Mesangial cell (primary cell): Measurements from ENCODE around the gene SLC2A9. TPM values are rescaled to one million over a fixed set of nuclear protein-coding genes. Genes with fewer than 3 reads are reported as not detected.

Experiments
- total RNA-seq: library from RNA; depleted of rRNA; stranded (reverse); fragments of >200 nt; gene quantifications from 2 replicates; pipeline ENCODE4 v1.2.3, GENCODE V29; 2015

Gene SLC2A9
- total RNA-seq, result 0.81 and 2.8 TPM in 2 replicates

GRCh38 chr4:10020871-10021652 is at the start of gene SLC2A9:
Gene SLC2A9 (minus strand): TSS chr4:10021497. CDS start chr4:10021429, 68 bp downstream.

GRCh38 chr4:9781343-9782135 is 239.8 kb downstream of the SLC2A9 start, which contains the start of gene DRD5:
Gene DRD5 (plus strand): TSS chr4:9781634. CDS start chr4:9782030, 396 bp downstream.

Other genes starting within 250 kb of the SLC2A9 start
- gene DRD5, start 239.9 kb downstream of the SLC2A9 start, total RNA-seq, result not detected in 2 replicates
- gene WDR1, start 95.3 kb upstream of the SLC2A9 start, total RNA-seq, result 302 and 463 TPM in 2 replicates